Epithelial cell of proximal tubule (primary cell): Measurements from ENCODE around the gene RHBDF2. TPM values are rescaled to one million over a fixed set of nuclear protein-coding genes. Genes with fewer than 3 reads are reported as not detected.

Experiments
- DNase-seq: peaks from one replicate; pipeline ENCODE4 v3.0.0-alpha.2; 2011; ENCODE audit warnings: low read depth
- H3K4me3 ChIP-seq: 2 replicates; pipeline ENCODE4 v1.5.1; 2011; ENCODE audit warnings: low read depth, mild to moderate bottlenecking, low read length
- CTCF ChIP-seq: conservative IDR thresholded peaks from 2 replicates; pipeline ENCODE4 v1.5.1; 2012; ENCODE audit warnings: low read depth, mild to moderate bottlenecking, low read length
- total RNA-seq: library from RNA; depleted of rRNA; stranded (reverse); fragments of >200 nt; gene quantifications from 2 replicates; pipeline ENCODE4 v1.2.3, GENCODE V29; 2015

RHBDF2 gene
- total RNA-seq, 1 donor from 2014 or later: 101 TPM

DNA sequence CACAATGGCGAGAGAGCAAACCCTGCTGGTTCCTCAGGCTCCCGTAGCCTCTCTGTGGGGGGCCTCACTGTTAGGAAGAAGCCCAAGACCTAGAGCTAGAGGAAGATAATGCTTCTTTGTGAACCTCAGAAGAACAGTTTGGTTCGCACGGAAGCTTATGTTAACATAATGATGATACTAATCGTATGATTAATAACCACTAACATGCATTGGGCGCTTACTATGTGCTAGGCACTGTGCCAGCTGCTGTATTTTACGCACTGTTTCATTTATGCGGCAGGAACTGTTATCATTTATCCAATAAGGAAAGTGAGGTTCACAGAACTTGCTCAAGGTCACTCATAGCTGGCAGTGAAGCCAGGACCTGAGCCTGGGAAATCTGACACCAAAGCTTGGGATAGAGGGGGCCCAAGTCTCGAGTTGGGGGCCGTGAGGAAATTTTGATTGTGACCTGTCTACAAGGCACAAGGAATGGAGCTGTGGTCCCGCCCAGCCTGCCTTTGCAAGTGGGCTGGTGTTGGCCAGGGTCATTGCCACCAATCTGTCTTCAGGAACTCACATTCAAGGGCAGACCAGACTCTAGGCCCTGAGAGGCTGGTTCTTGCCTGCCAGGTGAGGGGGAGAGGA, 45.4 kb upstream of the RHBDF2 start:
- no peak for DNase-seq
- no peak overlapping the region for H3K4me3 ChIP-seq
- TF ChIP-seq CTCF: no peak

DNA sequence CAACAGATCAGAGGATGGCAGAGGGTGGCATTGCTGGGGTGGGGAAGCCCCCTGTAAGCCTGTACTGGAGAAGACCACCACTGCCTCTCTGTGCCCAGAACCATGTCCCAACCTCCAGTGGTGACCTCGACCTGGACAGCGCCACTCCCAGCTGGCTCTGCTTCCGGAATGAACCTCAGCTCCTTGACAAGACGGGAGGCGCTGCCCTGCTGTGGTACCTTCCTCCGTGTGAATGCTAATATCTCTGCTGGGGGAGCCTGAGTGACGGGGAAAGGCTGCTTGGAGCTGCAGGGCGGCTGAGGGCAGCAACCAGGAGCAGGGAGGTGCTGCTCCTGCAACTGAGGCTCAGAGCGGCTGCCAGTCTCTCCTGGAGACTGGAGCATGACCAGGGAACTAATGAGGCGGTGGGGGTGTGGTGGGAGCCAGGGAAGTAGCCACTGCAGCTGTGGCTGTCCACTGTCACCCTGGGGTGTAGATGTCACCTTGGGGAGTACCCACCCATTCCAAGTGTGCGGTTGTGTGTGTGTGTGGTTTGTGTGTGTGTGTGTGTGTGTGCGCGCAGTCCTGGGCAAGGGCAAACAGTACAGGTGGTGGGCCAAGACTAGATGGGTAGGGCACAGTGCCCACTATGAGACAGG, 44.8 kb upstream of the RHBDF2 start:
- no peak for DNase-seq
- H3K4me3 ChIP-seq: no peak overlapping the region
- TF ChIP-seq CTCF: no peak

DNA sequence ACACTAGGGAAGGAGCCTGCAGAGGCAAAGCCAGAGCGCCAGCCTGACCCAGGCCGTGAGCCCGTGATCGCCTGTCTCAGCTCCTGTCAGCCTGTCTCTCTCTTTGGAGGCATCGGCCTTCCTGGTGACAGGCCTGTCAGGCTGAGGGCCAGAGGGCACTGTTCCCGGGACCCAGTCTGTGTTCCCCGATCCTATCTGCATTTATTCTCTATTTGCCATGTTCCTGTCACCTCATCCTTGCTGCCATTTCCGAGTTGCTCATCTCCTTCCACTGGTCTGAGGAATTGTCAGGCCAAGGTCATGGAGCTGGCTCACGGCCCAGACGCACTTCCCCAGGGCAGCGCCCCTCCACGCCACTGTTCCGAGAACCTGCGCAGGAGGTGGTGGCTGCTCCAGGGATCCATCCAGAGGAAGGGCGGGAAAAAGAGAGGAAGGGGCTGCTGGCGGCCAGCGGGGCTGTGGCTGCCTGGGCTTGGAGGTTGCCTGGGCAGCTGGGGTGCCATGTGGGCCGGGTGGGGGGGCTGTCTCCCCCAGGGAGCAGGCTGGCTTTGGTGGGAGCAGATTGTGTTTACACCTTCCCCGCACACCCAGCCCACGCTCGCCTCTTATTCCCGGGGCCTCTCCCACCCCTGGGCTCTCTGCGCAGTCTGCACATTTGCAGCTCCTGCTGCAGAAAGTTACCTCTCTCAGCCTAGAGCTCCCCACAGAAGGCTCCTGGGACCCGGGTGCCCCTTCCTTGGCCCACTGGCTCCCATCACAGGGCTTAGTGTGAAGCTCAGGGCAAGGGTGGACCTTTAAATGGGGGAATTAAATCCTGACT, 43.5 kb upstream of the RHBDF2 start:
- no peak for DNase-seq
- TF ChIP-seq CTCF: no peak
- H3K4me3 ChIP-seq: no peak overlapping the region

DNA sequence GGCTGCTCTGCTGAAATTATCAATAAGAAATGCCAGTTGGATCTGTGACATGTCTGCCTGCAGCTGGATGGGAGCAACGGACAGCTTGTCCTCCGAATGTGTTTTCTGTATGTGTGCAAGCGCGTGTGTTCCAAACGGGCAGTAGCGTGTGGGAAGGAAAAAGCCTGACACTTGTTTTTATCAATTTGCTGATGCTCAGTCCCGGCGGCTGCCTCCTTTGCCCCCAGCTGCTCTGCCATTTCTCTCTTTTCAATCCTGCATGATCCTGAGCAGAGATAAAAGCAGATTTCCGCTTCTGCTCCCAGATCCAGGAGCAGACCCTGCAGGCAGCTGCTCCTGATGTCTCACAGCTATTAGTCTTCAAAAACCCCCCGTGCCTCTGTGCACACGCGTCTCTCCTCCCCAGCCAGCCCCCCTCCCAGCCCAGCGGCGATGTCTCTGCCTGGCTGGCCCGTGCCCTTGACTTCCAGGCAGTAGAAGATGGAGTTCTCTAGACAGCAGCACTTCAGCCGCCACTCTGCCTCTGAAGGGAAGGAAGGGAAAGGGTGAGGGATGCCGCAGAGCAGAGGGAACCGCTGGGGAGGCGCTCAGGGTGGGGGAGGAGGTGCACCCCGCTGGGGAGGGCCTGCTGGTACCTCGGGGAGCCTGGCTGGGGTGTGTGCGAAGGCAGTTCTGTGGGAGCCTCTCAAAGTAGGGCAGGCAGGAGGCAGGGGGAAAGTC, 42.8 kb upstream of the RHBDF2 start:
- no peak overlapping the region for H3K4me3 ChIP-seq
- no peak for DNase-seq
- no peak for TF ChIP-seq CTCF

- TF ChIP-seq CTCF: no peak
- no peak overlapping the region for H3K4me3 ChIP-seq
- no peak for DNase-seq
These were observed 42.2 kb upstream of the RHBDF2 start for GRCh38 chr17:76543482-76543825.

DNA sequence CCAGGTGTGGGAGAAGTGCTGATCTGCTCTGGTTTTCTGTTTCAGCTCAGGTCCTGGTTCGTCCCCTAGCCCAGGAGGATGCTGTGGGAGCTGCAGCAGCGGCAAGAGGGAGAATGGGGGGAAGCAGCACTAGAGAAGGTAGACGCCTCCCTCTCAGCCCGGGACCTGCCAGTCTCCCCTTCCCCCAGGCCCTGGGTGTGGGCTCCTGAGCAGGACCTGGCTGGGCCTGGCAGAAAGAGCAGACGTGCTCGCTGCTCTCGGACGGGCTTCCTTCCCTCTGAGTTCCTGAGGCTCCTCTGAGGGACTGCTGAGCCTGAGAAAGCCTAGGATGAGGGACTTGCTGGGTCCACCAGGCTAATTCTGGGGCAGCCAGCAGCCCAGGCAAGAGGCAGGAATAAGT, 41.8 kb upstream of the RHBDF2 start:
- TF ChIP-seq CTCF: no peak
- no peak overlapping the region for H3K4me3 ChIP-seq
- no peak for DNase-seq
